Left lobe of liver (tissue), 2 donors: ENCODE data around the gene C1orf53. TPM values are rescaled to one million over a fixed set of nuclear protein-coding genes. Genes with fewer than 3 reads are reported as not detected.
A peak's percentile ranks its signal among the peaks of the same experiment; 100 is the strongest.

Experiments
- ATAC-seq: fragments of 200-7000 bp; cut with Tn5 transposase; one replicate; pipeline ENCODE4 v1.9.1; 2020; ENCODE audit warnings: mild to moderate bottlenecking, moderate library complexity
- DNase-seq: peaks from one replicate; pipeline ENCODE4 v3.0.0-alpha.2; 2020; ENCODE audit warnings: low spot score
- total RNA-seq: library from RNA; stranded (reverse); gene quantifications from one replicate; pipeline ENCODE4 v1.2.1, GENCODE V29; 2021
- donor health status: DM: no; HTN: no; CAD: no; lungs with moderate emphysema.
- donor health status: DM: no; HTN: yes; CAD: no.

The C1orf53 gene
- total RNA-seq, 1 donor from 2014 or later = 7.0 TPM

DNA sequence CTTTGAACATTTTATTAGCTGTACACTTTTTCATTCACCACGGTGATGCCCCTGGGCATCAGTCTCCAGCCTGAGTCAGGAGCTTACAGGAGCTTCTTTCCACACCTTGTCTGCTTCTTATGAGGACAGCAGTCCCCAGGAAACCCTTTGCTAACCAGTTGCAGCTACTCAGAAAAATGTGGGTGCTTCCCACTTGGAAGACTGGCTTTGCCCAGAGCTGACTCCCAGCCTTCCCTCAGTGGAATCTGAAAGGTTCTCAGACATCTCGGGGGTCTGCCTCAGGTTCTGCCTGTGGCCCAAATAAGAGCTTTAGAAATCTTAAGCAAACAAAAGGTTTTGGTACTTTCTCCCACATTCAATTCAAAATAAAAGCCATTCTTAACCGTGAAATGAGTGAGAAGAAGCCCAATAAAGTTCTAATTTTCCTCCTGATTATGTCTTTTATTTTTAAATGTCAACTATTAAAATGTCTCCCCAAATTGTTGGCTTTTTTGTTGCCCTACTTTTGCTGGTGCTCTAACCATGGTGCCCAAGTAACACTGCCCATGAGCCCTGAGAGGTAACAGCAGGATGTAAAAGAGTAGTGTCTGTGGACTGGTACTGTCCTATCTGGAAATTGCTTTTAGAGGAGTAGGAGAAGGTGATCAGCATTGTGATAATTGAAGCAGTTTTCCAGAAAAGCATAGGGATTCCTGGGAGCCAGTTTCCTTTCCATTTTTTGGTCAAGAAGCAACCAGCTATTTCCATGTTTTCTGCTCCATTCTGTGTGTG is 5.6 kb downstream of the C1orf53 start:
- DNase-seq = no peak
- no peak for ATAC-seq

- no peak for ATAC-seq
- DNase-seq = no peak
Observed at GRCh38 chr1:197908716-197909220, 6.3 kb downstream of the C1orf53 start.

- DNase-seq (no peak), ATAC-seq (no peak)
Observed at GRCh38 chr1:197909384-197909783, 7.0 kb downstream of the C1orf53 start.

GRCh38 chr1:197910120-197910991 is 7.9 kb downstream of the C1orf53 start:
- no peak for DNase-seq
- no peak for ATAC-seq

GRCh38 chr1:197911111-197911856 is 8.9 kb downstream of the C1orf53 start:
- DNase-seq = no peak
- ATAC-seq = peak; percentile 31

GRCh38 chr1:197911857-197912696 is 9.6 kb downstream of the C1orf53 start:
- ATAC-seq (no peak), DNase-seq (no peak)

DNA sequence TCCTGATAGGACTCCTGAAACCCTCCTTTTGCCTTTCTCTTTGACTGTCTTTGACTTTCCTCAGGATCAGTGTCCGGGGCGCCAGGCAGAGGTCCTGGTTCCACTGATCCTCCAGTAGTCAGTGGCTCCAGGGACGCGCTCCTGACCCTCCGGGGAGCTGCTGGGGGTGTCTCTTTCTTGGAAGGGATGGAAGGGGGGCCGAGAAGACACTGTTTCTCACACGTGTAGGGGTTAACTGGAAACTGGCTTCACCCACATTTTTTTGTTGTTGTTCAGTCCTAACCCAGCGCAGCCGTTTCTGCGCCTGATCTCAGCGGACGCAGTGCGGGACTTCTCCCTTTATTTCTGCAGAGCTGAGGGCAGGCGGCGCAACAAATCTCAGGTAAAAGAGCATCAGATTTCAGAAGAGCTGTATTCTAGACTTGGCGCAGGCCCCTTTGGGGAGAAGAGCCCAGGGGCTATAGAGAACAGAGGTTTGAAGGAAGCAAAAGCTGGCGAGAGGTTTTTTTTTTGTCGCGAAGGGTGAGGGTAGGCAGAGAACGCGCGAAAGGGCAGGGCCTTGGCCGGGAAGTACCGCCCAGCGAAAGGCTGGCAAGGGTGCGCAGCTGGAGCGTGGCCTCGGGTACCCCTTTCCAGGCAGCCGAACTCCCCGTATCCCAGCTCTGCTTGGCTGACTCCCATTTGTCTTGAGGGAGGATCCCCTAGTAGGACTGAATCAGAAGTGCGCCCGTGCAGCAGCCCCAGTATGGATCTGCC is 10.5 kb downstream of the C1orf53 start:
- ATAC-seq (no peak), DNase-seq (no peak)

GRCh38 chr1:197913495-197914276 is 11.3 kb downstream of the C1orf53 start:
- ATAC-seq (no peak), DNase-seq (no peak)

DNA sequence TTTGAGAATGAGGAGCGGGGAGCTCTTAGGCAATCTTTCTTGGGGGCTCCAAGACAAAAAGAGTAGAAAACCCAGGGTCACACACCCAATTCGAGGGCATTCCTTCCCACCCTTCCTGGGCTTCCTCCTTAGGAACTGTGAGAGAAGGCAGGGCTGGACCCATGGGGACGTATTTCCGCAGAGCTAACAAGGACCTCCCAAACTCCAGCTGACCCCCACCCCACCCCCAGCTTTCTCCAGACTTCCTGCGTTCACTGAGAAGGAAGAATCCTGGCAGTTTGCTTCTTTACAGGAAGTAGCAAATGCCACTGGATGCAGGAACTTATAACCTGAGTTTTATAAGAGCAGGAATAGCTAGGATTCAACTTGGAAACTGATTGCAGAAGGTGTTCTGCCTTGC is 12.1 kb downstream of the C1orf53 start:
- ATAC-seq = no peak
- no peak for DNase-seq

- DNase-seq (no peak), ATAC-seq (no peak)
Observed at GRCh38 chr1:197915260-197915861, 12.9 kb downstream of the C1orf53 start.

GRCh38 chr1:197915862-197916499 is 13.6 kb downstream of the C1orf53 start:
- DNase-seq = peak; percentile 60
- ATAC-seq = peak; percentile 75

GRCh38 chr1:197916500-197916983 is 14.1 kb downstream of the C1orf53 start:
- no peak for ATAC-seq

GRCh38 chr1:197917805-197918651 is 15.6 kb downstream of the C1orf53 start:
- DNase-seq (no peak), ATAC-seq (peak; percentile 55)

More at GRCh38 chr1:197916500-197916983, 14.1 kb downstream of the C1orf53 start:
- no peak for DNase-seq

GRCh38 chr1:197918807-197919345 is 16.4 kb downstream of the C1orf53 start:
- DNase-seq = no peak
- no peak for ATAC-seq

DNA sequence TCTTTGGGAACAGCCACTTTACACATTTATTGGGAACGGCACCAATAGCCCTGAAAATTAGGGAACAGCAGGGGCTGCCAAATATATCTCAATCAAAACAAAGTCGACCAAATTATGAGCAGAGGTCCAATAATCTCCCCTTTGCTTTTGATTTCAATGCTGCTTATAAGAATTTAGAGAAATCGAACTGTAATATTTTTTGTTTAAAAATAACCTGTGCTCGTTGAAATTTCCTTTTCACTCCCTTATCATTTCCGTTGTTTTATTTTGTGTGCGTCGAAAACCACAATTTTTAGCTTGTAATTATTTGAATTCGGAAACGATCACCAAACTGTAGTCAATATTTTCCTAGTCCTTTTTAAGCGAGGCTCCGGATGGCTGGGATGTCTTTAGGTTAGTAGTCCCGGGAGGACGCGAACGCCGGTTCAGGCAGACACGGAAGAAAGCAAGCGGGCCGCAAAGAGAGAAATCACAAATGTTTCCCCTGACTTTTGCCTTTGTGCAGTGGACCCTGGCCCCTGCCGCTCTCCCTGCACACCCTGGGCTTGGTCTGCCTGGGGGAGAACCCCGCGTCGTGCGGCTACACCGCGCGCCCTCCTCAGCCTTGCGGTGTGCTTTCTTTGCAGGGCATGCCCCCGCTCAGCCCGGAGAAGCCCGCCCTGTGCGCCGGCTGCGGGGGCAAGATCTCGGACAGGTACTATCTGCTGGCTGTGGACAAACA is 17.1 kb downstream of the C1orf53 start:
- DNase-seq = no peak
- ATAC-seq = no peak

- DNase-seq (no peak), ATAC-seq (no peak)
Observed at GRCh38 chr1:197920067-197920396, 17.6 kb downstream of the C1orf53 start.
